K562 (cell line): ENCODE results near the gene RPL7A. TPM values are rescaled to one million over a fixed set of nuclear protein-coding genes. Genes with fewer than 3 reads are reported as not detected.

Source experiments
- ATAC-seq: fragments of 200-7000 bp; cut with Tn5 transposase; 3 replicates; pipeline ENCODE4 v1.9.1; 2020; ENCODE audit warnings: moderate library complexity
- BruUV-seq: library from RNA; stranded (reverse); fragments of 400-500 nt; replicated peaks from 2 replicates; lab custom pipeline; 2021; lab: Mats Ljungman, UMichigan
- CTCF ChIA-PET: fragments of 300-600 bp; formaldehyde crosslinking; extraction: SDS; loops from one replicate; lab custom pipeline; 2021; ENCODE audit warnings: low intra/inter-chr PET ratio; lab: Yijun Ruan, JAX
- POLR2A ChIA-PET: fragments of 300-600, 350-650 bp; sonication (Branson Sonifier 250); formaldehyde crosslinking; extraction: SDS; loops from one replicate; lab custom pipeline; 2021; ENCODE audit warnings: antibody characterized with exemption, inconsistent platforms; lab: Yijun Ruan, JAX
- DNase-seq, 4 experiments: peaks; one replicate each; pipeline versions ENCODE4 v3.0.0 to v3.0.0-alpha.2; 2011 to 2018; ENCODE audit warnings: low spot score in 3 of 4, mixed read lengths in 3 of 4; ENCODE audit errors: extremely low read depth in 1 of 4
- FAIRE-seq: peaks from 2 replicates; lab custom pipeline; 2011; peaks lifted over from hg19 to GRCh38; lab: Jason Lieb, UNC
- H2AFZ ChIP-seq: 2 replicates; pipeline ENCODE4 v1.6.0; 2011; ENCODE audit warnings: low read depth, low read length, control low read depth, inconsistent platforms
- H3K27ac ChIP-seq: fragments of 200-600 bp; 3 replicates; pipeline ENCODE4 v1.8.0; 2011; ENCODE audit warnings: low read depth, mild to moderate bottlenecking, control low read depth, inconsistent platforms, low read length, moderate library complexity, mixed read lengths; ENCODE audit errors: extremely low read depth
- H3K27me3 ChIP-seq, 2 experiments: fragments of 300-600 bp in 1 of 2; 2 replicates in 1 of 2; 3 replicates in 1 of 2; pipeline versions ENCODE4 v1.6.0 to v1.8.0; 2011; ENCODE audit warnings: inconsistent platforms in 2 of 2, low read length in 2 of 2, mild to moderate bottlenecking in 1 of 2, mixed read lengths in 1 of 2, moderate library complexity in 1 of 2; ENCODE audit not compliant: control insufficient read depth in 2 of 2, insufficient read depth in 2 of 2
- H3K36me3 ChIP-seq: fragments of 300-600 bp; 3 replicates; pipeline ENCODE4 v1.8.0; 2011; ENCODE audit warnings: mild to moderate bottlenecking, low read length, inconsistent platforms; ENCODE audit not compliant: control insufficient read depth, insufficient read depth
- H3K4me1 ChIP-seq, 2 experiments: fragments of 200-600 bp in 1 of 2; replicated peaks in 1 of 2; 2 replicates in 1 of 2; 3 replicates in 1 of 2; pipeline versions ENCODE4 v1.5.1 to v1.8.0; 2011; ENCODE audit warnings: inconsistent platforms in 2 of 2, low read length in 2 of 2, mild to moderate bottlenecking in 1 of 2, mixed read lengths in 1 of 2, moderate library complexity in 1 of 2; ENCODE audit not compliant: control insufficient read depth in 2 of 2, insufficient read depth in 2 of 2
- H3K4me2 ChIP-seq: 2 replicates; pipeline ENCODE4 v1.6.1; 2011; ENCODE audit warnings: low read length, control low read depth, inconsistent platforms, mixed read lengths; ENCODE audit not compliant: insufficient read depth
- H3K4me3 ChIP-seq: fragments of 200-600 bp; sonication (generic), shearing (Covaris generic); 2 replicates; pipeline ENCODE4 v1.5.1; 2016; ENCODE audit warnings: control low read depth, inconsistent platforms
- H3K79me2 ChIP-seq: fragments of 200-600 bp; 3 replicates; pipeline ENCODE4 v1.8.0; 2011; ENCODE audit warnings: low read length, inconsistent platforms; ENCODE audit not compliant: control insufficient read depth, insufficient read depth
- H3K9ac ChIP-seq, 2 experiments: 2 replicates each; pipeline versions ENCODE4 v1.6.0 to v1.6.1; 2011; ENCODE audit warnings: low read depth in 2 of 2, low read length in 2 of 2, control low read depth in 1 of 2, inconsistent platforms in 1 of 2, mild to moderate bottlenecking in 1 of 2, mixed read lengths in 1 of 2; ENCODE audit not compliant: insufficient read depth in 1 of 2
- H3K9me1 ChIP-seq: one replicate; pipeline ENCODE4 v1.6.0; 2011; ENCODE audit warnings: inconsistent platforms, mild to moderate bottlenecking, low read length, moderate library complexity; ENCODE audit not compliant: control insufficient read depth, insufficient read depth
- H3K9me3 ChIP-seq: replicated peaks from 2 replicates; pipeline ENCODE4 v1.5.1; 2011; ENCODE audit warnings: low read depth, low read length, inconsistent platforms; ENCODE audit not compliant: control insufficient read depth, insufficient read depth
- H4K20me1 ChIP-seq: replicated peaks from 2 replicates; pipeline ENCODE4 v1.6.1; 2011; ENCODE audit warnings: low read length, inconsistent platforms, mixed read lengths; ENCODE audit not compliant: control insufficient read depth, insufficient read depth
- CC2D1A ChIP-seq: fragments of 450-650 bp; IDR thresholded peaks from 2 replicates; pipeline ENCODE4 v1.6.1; 2017; ENCODE audit warnings: mild to moderate bottlenecking
- REST ChIP-seq, 2 experiments: fragments of 450-650 bp; formaldehyde crosslinking in 1 of 2; IDR thresholded peaks; 2 replicates each; pipeline versions ENCODE4 v1.4.0 to v1.6.1; 2014 to 2020; ENCODE audit warnings: mild to moderate bottlenecking in 2 of 2, borderline replicate concordance in 1 of 2, low read depth in 1 of 2
- ZKSCAN1 ChIP-seq: fragments of 150-350 bp; IDR thresholded peaks from 2 replicates; pipeline ENCODE4 v1.6.1; 2016; ENCODE audit warnings: low read depth, low read length
- WGBS: fragments of 100-300 bp; shearing (Covaris generic); methylation state at CpG from one replicate; pipeline ENCODE4 v1.1.6; 2016; ENCODE audit warnings: low coverage, mixed read lengths; ENCODE audit not compliant: insufficient coverage; ENCODE audit errors: missing lambda C conversion rate; 5-methylcytosine and 5-hydroxymethylcytosine counted together
- in situ Hi-C: fragments of 300-500 bp; cut with MboI; formaldehyde crosslinking; loops from 4 replicates; pipeline ENCODE4 v1.15.0; 2018; ENCODE audit warnings: inconsistent platforms, mixed read lengths
- intact Hi-C: fragments of 100-400 bp; cut with micrococcal nuclease; formaldehyde crosslinking; loops from 2 replicates; pipeline ENCODE4 v1.14.2; 2022
- polyA plus RNA-seq, 8 experiments: library from polyadenylated mRNA; depleted of rRNA in 4 of 8; stranded (reverse) in 5 of 8; unstranded in 3 of 8; fragments of >200 nt; fragmentation: Nextera tagmentation in 2 of 8; fragmentation: Illumina TruSeq in 1 of 8; extraction: Ambion mirVana in 2 of 8; extraction: Trizol in 1 of 8; gene quantifications; 2 replicates each; pipeline versions ENCODE4 v1.2.1 to v1.2.3, GENCODE V29; 2011 to 2014; ENCODE audit warnings: inconsistent platforms in 1 of 8, missing spikeins in 1 of 8
- total RNA-seq, 7 experiments: library from RNA; depleted of rRNA in 6 of 7; stranded (reverse); fragments of >200 nt in 6 of 7; fragmentation: Illumina TruSeq in 2 of 7; extraction: Trizol in 2 of 7; gene quantifications; 2 replicates each; pipeline versions ENCODE4 v1.2.1 to v1.2.3, GENCODE V29; 2011 to 2021; ENCODE audit warnings: low replicate concordance in 1 of 7
- TF ChIP-seq, protein P1 (sequence below): fragments of 250-450 bp; sonication (Bioruptor Pico); IDR thresholded peaks from 2 replicates; pipeline ENCODE4 v1.8.0; 2021; ENCODE audit warnings: mild to moderate bottlenecking, moderate library complexity

Gene RPL7A
- total and polyA plus RNA-seq, 9 of the 15 experiments (the other 6 are each of a cell fraction or from before 2014, with no cell fraction given) = 1,935 to 3,760 (median 2,652) TPM

GRCh38 chr9:133370685-133371084, 22.7 kb downstream of the RPL7A start:
- Histone ChIP-seq H3K9ac (peak overlapping the region in 1 of 2 experiments; percentile 74; a peak in 2 of 4 replicates), H4K20me1 (peaks cover 74% of the 10 kb centered on the region), H3K4me2 (no peak overlapping the region), H3K79me2 (peaks cover 95% of the 10 kb centered on the region), H3K4me3 (no peak overlapping the region), H2AFZ (no peak overlapping the region), H3K27ac (no peak overlapping the region; the same call in 2 of the 3 replicates), H3K36me3 (peaks cover 84% of the 10 kb centered on the region), H3K9me1 (peaks cover 34% of the 10 kb centered on the region), H3K4me1 (peaks cover 33 to 36% of the 10 kb centered on the region in 2 experiments; a peak in 4 of 5 replicates), H3K27me3 (no peaks in the 10 kb centered on the region), H3K9me3 (no peaks in the 10 kb centered on the region)
- DNase-seq (no peak), ATAC-seq (no peak), FAIRE-seq (no peak)
- POLR2A ChIA-PET = interaction anchor here (0.6 to 8.5 kb wide), 6 partner anchors 6 to 212 kb away, joined by 3 to 109 read pairs (median 10); partner anchors contain the start of genes MED22, RPL7A, SURF1 and SURF2
- intact Hi-C loops = no loop called here
- in situ Hi-C loops = no loop called here
- CTCF ChIA-PET = no interaction called here
- TF ChIP-seq ZKSCAN1 (no peak), REST (IDR thresholded peaks at IDR 0.05; ENCODE audit: borderline replicate concordance) (no peak), REST (CRISPR knock-in tag; IDR thresholded peaks at IDR 0.05; ENCODE audit: low read depth) (no peak), CC2D1A (no peak)
- TF ChIP-seq, protein P1, sequence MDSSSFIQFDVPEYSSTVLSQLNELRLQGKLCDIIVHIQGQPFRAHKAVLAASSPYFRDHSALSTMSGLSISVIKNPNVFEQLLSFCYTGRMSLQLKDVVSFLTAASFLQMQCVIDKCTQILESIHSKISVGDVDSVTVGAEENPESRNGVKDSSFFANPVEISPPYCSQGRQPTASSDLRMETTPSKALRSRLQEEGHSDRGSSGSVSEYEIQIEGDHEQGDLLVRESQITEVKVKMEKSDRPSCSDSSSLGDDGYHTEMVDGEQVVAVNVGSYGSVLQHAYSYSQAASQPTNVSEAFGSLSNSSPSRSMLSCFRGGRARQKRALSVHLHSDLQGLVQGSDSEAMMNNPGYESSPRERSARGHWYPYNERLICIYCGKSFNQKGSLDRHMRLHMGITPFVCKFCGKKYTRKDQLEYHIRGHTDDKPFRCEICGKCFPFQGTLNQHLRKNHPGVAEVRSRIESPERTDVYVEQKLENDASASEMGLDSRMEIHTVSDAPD (CRISPR knock-in tag) = no peak
- 78% methylated on average over 9 of the region's 9 CpGs for WGBS
- no TSS peak for BruUV-seq
